H9 (cell line): ENCODE measurements around the gene ABCB1. TPM values are rescaled to one million over a fixed set of nuclear protein-coding genes. Genes with fewer than 3 reads are reported as not detected.

Source experiments
- DNase-seq: peaks from one replicate; pipeline ENCODE4 v3.0.0-alpha.2; 2017
- H2AFZ ChIP-seq: one replicate; pipeline ENCODE4 v1.6.1; 2013; ENCODE audit warnings: mild to moderate bottlenecking, low read length, control low read depth, moderate library complexity
- H2AK5ac ChIP-seq: 2 replicates; pipeline ENCODE4 v1.6.1; 2013; ENCODE audit warnings: low read length, control low read depth, mixed read lengths; ENCODE audit not compliant: insufficient read length
- H2BK120ac ChIP-seq: one replicate; pipeline ENCODE4 v1.6.1; 2013; ENCODE audit warnings: low read depth, mild to moderate bottlenecking, low read length, control low read depth, inconsistent platforms; ENCODE audit not compliant: poor library complexity, severe bottlenecking
- H2BK12ac ChIP-seq: 2 replicates; pipeline ENCODE4 v1.6.1; 2013; ENCODE audit warnings: low read length, control low read depth, mixed read lengths, low read depth; ENCODE audit not compliant: insufficient read length
- H2BK15ac ChIP-seq: 2 replicates; pipeline ENCODE4 v1.6.1; 2013; ENCODE audit warnings: low read depth, low read length, control low read depth
- H2BK20ac ChIP-seq: one replicate; pipeline ENCODE4 v1.6.1; 2013; ENCODE audit warnings: low read depth, mild to moderate bottlenecking, low read length, control low read depth, inconsistent platforms; ENCODE audit not compliant: poor library complexity, severe bottlenecking
- H2BK5ac ChIP-seq: 2 replicates; pipeline ENCODE4 v1.6.1; 2013; ENCODE audit warnings: low read length, control low read depth, mixed read lengths; ENCODE audit not compliant: insufficient read length
- H3K14ac ChIP-seq: 2 replicates; pipeline ENCODE4 v1.6.1; 2013; ENCODE audit warnings: low read length, control low read depth; ENCODE audit not compliant: insufficient read depth
- H3K18ac ChIP-seq: 2 replicates; pipeline ENCODE4 v1.6.1; 2013; ENCODE audit warnings: low read depth, mild to moderate bottlenecking, mixed read lengths, low read length, control low read depth; ENCODE audit not compliant: insufficient read length
- H3K23ac ChIP-seq: 2 replicates; pipeline ENCODE4 v1.6.1; 2013; ENCODE audit warnings: low read length, control low read depth, mixed read lengths, low read depth; ENCODE audit not compliant: insufficient read length
- H3K23me2 ChIP-seq: 2 replicates; pipeline ENCODE4 v1.6.1; 2013; ENCODE audit warnings: low read depth, mild to moderate bottlenecking, mixed read lengths, low read length, control low read depth; ENCODE audit not compliant: insufficient read length, poor library complexity, severe bottlenecking
- H3K27ac ChIP-seq: 2 replicates; pipeline ENCODE4 v1.5.1; 2013; ENCODE audit warnings: low read length, control low read depth, mixed read lengths, low read depth; ENCODE audit not compliant: insufficient read length
- H3K27me3 ChIP-seq: 2 replicates; pipeline ENCODE4 v1.6.1; 2013; ENCODE audit warnings: low read length, control low read depth, inconsistent platforms; ENCODE audit not compliant: insufficient read depth
- H3K4ac ChIP-seq: 2 replicates; pipeline ENCODE4 v1.6.1; 2013; ENCODE audit warnings: low read depth, mild to moderate bottlenecking, control low read depth, inconsistent platforms, low read length, moderate library complexity
- H3K4me1 ChIP-seq: 2 replicates; pipeline ENCODE4 v1.6.1; 2013; ENCODE audit warnings: low read length, control low read depth, inconsistent platforms; ENCODE audit not compliant: insufficient read depth
- H3K4me2 ChIP-seq: 2 replicates; pipeline ENCODE4 v1.6.1; 2013; ENCODE audit warnings: low read length, control low read depth, mixed read lengths; ENCODE audit not compliant: insufficient read length, insufficient read depth
- H3K56ac ChIP-seq: 2 replicates; pipeline ENCODE4 v1.6.1; 2013; ENCODE audit warnings: low read depth, mild to moderate bottlenecking, mixed read lengths, low read length, control low read depth; ENCODE audit not compliant: insufficient read length
- H3K79me1 ChIP-seq: 2 replicates; pipeline ENCODE4 v1.6.1; 2013; ENCODE audit warnings: low read depth, mild to moderate bottlenecking, moderate library complexity, low read length, control low read depth, inconsistent platforms; ENCODE audit not compliant: insufficient read depth, poor library complexity, severe bottlenecking
- H3K79me2 ChIP-seq: 2 replicates; pipeline ENCODE4 v1.6.1; 2013; ENCODE audit warnings: low read length, control low read depth, inconsistent platforms; ENCODE audit not compliant: insufficient read depth
- H3K9ac ChIP-seq: 2 replicates; pipeline ENCODE4 v1.6.1; 2013; ENCODE audit warnings: low read length, control low read depth, mixed read lengths; ENCODE audit not compliant: insufficient read length; ENCODE audit errors: extremely low read depth
- H3K9me3 ChIP-seq: one replicate; pipeline ENCODE4 v1.6.1; 2013; ENCODE audit warnings: low read depth, low read length, inconsistent platforms; ENCODE audit not compliant: control insufficient read depth
- H3T11ph ChIP-seq: one replicate; pipeline ENCODE4 v1.6.1; 2013; ENCODE audit warnings: mild to moderate bottlenecking, low read length, control low read depth, inconsistent platforms
- H4K20me1 ChIP-seq: one replicate; pipeline ENCODE4 v1.6.1; 2013; ENCODE audit not compliant: control insufficient read depth, insufficient read length, insufficient read depth
- H4K5ac ChIP-seq: 2 replicates; pipeline ENCODE4 v1.6.1; 2013; ENCODE audit warnings: low read depth, mild to moderate bottlenecking, mixed read lengths, low read length, control low read depth; ENCODE audit not compliant: insufficient read length
- H4K8ac ChIP-seq: replicated peaks from 2 replicates; pipeline ENCODE4 v1.6.1; 2013; ENCODE audit warnings: low read length, control low read depth, mixed read lengths, low read depth; ENCODE audit not compliant: insufficient read length
- H4K91ac ChIP-seq: 2 replicates; pipeline ENCODE4 v1.6.1; 2013; ENCODE audit warnings: low read depth, mild to moderate bottlenecking, moderate library complexity, mixed read lengths, low read length, control low read depth; ENCODE audit not compliant: insufficient read length
- H3K27ac Mint-ChIP-seq, 3 experiments: 2 replicates in 2 of 3; 3 replicates in 1 of 3; pipeline ENCODE4 v1.8.0; 2020 to 2021; ENCODE audit warnings: mixed read lengths in 3 of 3, mild to moderate bottlenecking in 1 of 3, moderate library complexity in 1 of 3
- H3K27me3 Mint-ChIP-seq: 2 replicates; pipeline ENCODE4 v1.8.0; 2021; ENCODE audit warnings: low read depth, mild to moderate bottlenecking, moderate library complexity, mixed read lengths
- H3K36me3 Mint-ChIP-seq, 3 experiments: 2 replicates in 2 of 3; 3 replicates in 1 of 3; pipeline ENCODE4 v1.8.0; 2020 to 2021; ENCODE audit warnings: low read depth in 3 of 3, mixed read lengths in 3 of 3; ENCODE audit not compliant: insufficient read depth in 1 of 3
- H3K4me1 Mint-ChIP-seq, 2 experiments: 2 replicates each; pipeline ENCODE4 v1.8.0; 2020; ENCODE audit warnings: mixed read lengths in 2 of 2
- H3K4me3 Mint-ChIP-seq, 2 experiments: 2 replicates in 1 of 2; 3 replicates in 1 of 2; pipeline ENCODE4 v1.8.0; 2020 to 2021; ENCODE audit warnings: mild to moderate bottlenecking in 2 of 2, mixed read lengths in 2 of 2, moderate library complexity in 1 of 2
- H3K9me3 Mint-ChIP-seq, 2 experiments: 2 replicates in 1 of 2; 3 replicates in 1 of 2; pipeline ENCODE4 v1.8.0; 2020; ENCODE audit warnings: mild to moderate bottlenecking in 2 of 2, mixed read lengths in 2 of 2, moderate library complexity in 1 of 2
- total RNA-seq: library from RNA; stranded (reverse); gene quantifications from 2 replicates; pipeline ENCODE4 v1.2.1, GENCODE V29; 2021
- TF ChIP-seq, protein P1 (sequence below): fragments of 200-600 bp; sonication (generic); conservative IDR thresholded peaks from 3 replicates; pipeline ENCODE4 v1.8.0; 2021; ENCODE audit warnings: antibody characterized with exemption, mild to moderate bottlenecking

Gene ABCB1
- total RNA-seq, 1 experiment from 2014 or later = 0.33 TPM

DNA sequence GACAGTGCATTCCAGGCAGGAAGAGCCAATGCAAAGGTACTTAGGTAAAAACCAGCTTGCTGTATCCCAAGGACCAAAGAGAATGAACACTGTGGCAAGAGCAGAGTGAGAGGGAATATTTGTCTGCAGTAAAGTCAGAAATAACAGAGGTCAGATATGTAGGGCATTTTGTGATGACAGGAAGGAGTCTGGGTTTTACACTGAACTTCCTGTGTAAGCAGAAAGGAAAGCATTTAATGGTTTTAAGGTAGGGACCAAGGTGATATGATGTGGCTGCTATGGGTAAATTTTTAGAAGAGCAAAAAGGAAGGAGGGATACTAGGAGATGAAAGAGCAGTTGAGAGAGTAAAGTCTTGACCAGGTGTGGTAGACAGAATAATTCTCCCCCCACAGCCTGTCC lies 10.1 kb downstream of the ABCB1 start:
- Histone ChIP-seq H3K9me3 (no peaks in the 10 kb centered on the region), H3K23me2 (no peaks in the 10 kb centered on the region), H3K79me2 (no peaks in the 10 kb centered on the region), H3K27ac (no peak overlapping the region), H3K4me1 (no peaks in the 10 kb centered on the region), H2AK5ac (no peak overlapping the region), H3K4ac (no peak overlapping the region), H3K27me3 (no peaks in the 10 kb centered on the region), H2BK15ac (no peak overlapping the region), H3K18ac (no peak overlapping the region), H4K5ac (no peak overlapping the region), H3K14ac (no peak overlapping the region), H2AFZ (no peak overlapping the region), H3K23ac (no peak overlapping the region), H3K4me2 (no peak overlapping the region), H4K91ac (no peak overlapping the region), H4K8ac (no peak overlapping the region), H3K56ac (no peak overlapping the region), H2BK12ac (no peak overlapping the region), H3K79me1 (no peaks in the 10 kb centered on the region), H2BK5ac (no peak overlapping the region), H3T11ph (no peak overlapping the region), H3K9ac (no peak overlapping the region), H2BK20ac (no peak overlapping the region), H2BK120ac (no peak overlapping the region), H4K20me1 (no peaks in the 10 kb centered on the region)
- TF ChIP-seq, protein P1, sequence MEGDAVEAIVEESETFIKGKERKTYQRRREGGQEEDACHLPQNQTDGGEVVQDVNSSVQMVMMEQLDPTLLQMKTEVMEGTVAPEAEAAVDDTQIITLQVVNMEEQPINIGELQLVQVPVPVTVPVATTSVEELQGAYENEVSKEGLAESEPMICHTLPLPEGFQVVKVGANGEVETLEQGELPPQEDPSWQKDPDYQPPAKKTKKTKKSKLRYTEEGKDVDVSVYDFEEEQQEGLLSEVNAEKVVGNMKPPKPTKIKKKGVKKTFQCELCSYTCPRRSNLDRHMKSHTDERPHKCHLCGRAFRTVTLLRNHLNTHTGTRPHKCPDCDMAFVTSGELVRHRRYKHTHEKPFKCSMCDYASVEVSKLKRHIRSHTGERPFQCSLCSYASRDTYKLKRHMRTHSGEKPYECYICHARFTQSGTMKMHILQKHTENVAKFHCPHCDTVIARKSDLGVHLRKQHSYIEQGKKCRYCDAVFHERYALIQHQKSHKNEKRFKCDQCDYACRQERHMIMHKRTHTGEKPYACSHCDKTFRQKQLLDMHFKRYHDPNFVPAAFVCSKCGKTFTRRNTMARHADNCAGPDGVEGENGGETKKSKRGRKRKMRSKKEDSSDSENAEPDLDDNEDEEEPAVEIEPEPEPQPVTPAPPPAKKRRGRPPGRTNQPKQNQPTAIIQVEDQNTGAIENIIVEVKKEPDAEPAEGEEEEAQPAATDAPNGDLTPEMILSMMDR = no peak
- DNase-seq = no peak
- H3K4me3 Mint-ChIP-seq = no peak overlapping the region
- H3K36me3 Mint-ChIP-seq = peaks cover 0 to 1% (median 0%) of the 10 kb centered on the region in 3 experiments; a peak in 1 of 7 replicates
- H3K27ac Mint-ChIP-seq = no peak overlapping the region
- H3K9me3 Mint-ChIP-seq = no peaks in the 10 kb centered on the region
- H3K4me1 Mint-ChIP-seq = no peaks in the 10 kb centered on the region
- peaks cover 7% of the 10 kb centered on the region for H3K27me3 Mint-ChIP-seq
